Activated CD4-positive, alpha-beta memory T cell treated with anti-CD3 and anti-CD28 coated beads, Interleukin-2, amount 10 ng/mL, durations not matched to agents 7 days and 5 days (primary cell): ENCODE results near the gene SFXN5. TPM values are rescaled to one million over a fixed set of nuclear protein-coding genes. Genes with fewer than 3 reads are reported as not detected.

Source experiments
- CTCF ChIA-PET: fragments of 350-600 bp; sonication (Branson Sonifier 250); formaldehyde crosslinking; loops from one replicate; lab custom pipeline; 2021; ENCODE audit warnings: antibody characterized with exemption, inconsistent platforms; lab: Charles Lee
- POLR2A ChIA-PET: fragments of 350-600 bp; sonication (Branson Sonifier 250); formaldehyde crosslinking; loops from one replicate; lab custom pipeline; 2021; ENCODE audit warnings: antibody characterized with exemption; lab: Charles Lee
- DNase-seq: peaks from one replicate; pipeline ENCODE4 v3.0.0-alpha.2; 2020
- H3K27ac Mint-ChIP-seq: one replicate; pipeline ENCODE4 v1.8.0; 2021; ENCODE audit warnings: mild to moderate bottlenecking, mixed read lengths
- H3K27me3 Mint-ChIP-seq: one replicate; pipeline ENCODE4 v1.8.0; 2021; ENCODE audit warnings: mixed read lengths
- H3K36me3 Mint-ChIP-seq: one replicate; pipeline ENCODE4 v1.8.0; 2021; ENCODE audit warnings: low read depth, mixed read lengths
- H3K4me1 Mint-ChIP-seq: one replicate; pipeline ENCODE4 v1.8.0; 2021; ENCODE audit warnings: mixed read lengths
- H3K4me3 Mint-ChIP-seq: one replicate; pipeline ENCODE4 v1.8.0; 2021; ENCODE audit warnings: mild to moderate bottlenecking, mixed read lengths
- H3K9me3 Mint-ChIP-seq: one replicate; pipeline ENCODE4 v1.8.0; 2021; ENCODE audit warnings: mixed read lengths
- total RNA-seq, 2 experiments: library from RNA; stranded (reverse); gene quantifications; one replicate each; pipeline ENCODE4 v1.2.3, GENCODE V29; 2021

SFXN5 gene
- total RNA-seq, 2 experiments from 2014 or later, result 4.3 to 6.1 TPM

GRCh38 chr2:72932805-72933204 lies 138.7 kb downstream of the SFXN5 start:
- Mint-ChIP-seq H3K9me3 (no peaks in the 10 kb centered on the region), H3K27ac (no peak overlapping the region), H3K27me3 (peaks cover 16% of the 10 kb centered on the region), H3K36me3 (no peaks in the 10 kb centered on the region), H3K4me3 (no peak overlapping the region), H3K4me1 (peaks cover 12% of the 10 kb centered on the region)
- ChIA-PET CTCF (interaction anchor here (1.5 kb wide), 1 partner anchor 41 kb away, joined by 3 read pairs; no protein-coding TSS in a partner anchor), POLR2A (no interaction called here)
- no peak for DNase-seq

GRCh38 chr2:72932045-72932740 lies 139.3 kb downstream of the SFXN5 start:
- Mint-ChIP-seq H3K4me3 (no peak overlapping the region), H3K9me3 (no peaks in the 10 kb centered on the region), H3K27ac (no peak overlapping the region), H3K36me3 (no peaks in the 10 kb centered on the region), H3K27me3 (peaks cover 16% of the 10 kb centered on the region), H3K4me1 (peaks cover 12% of the 10 kb centered on the region)
- ChIA-PET CTCF (interaction anchor here (1.0 to 1.5 kb wide), 2 partner anchors 39 to 41 kb away, joined by 3 read pairs; no protein-coding TSS in a partner anchor), POLR2A (no interaction called here)
- no peak for DNase-seq

DNA sequence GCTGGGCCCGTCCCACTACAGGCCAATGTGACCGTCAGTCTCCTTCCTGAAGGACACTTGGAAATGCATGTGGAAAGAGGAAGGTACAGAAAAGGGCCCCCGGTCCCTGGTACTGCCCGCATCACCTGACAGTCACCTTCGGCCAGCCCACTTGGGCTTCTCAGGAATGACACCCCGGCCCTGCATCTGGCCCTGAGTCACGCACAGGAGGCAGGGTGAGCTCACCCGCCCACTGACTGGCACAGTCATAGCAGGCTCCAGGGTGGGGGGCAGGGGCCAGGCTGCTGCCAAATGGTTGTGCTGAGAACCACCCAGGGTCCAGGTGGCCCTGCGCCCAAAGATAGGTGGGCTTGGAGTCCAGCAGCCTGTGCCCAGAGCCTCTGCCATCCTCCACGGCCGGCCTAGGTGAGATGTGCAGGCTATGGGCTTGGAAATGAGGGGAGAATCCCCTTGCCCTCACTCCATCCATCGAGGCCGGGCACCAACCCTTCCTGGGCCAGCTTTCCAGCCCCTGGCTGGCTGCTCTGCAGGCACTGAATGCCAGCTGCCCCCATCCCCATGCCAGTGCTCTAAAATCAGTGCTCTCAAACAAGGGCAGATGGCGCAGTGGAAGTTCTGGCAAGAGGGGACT lies 140.1 kb downstream of the SFXN5 start:
- ChIA-PET CTCF (interaction anchor here (1.0 kb wide), 1 partner anchor 38 kb away, joined by 3 read pairs; no protein-coding TSS in a partner anchor), POLR2A (no interaction called here)
- Mint-ChIP-seq H3K36me3 (no peaks in the 10 kb centered on the region), H3K9me3 (no peaks in the 10 kb centered on the region), H3K4me1 (peaks cover 12% of the 10 kb centered on the region), H3K27me3 (peaks cover 15% of the 10 kb centered on the region), H3K27ac (no peak overlapping the region), H3K4me3 (no peak overlapping the region)
- DNase-seq, result no peak

- no peak overlapping the region for H3K27ac Mint-ChIP-seq
- DNase-seq, result no peak
- ChIA-PET CTCF (interaction anchor here (0.6 to 1.3 kb wide), 2 partner anchors 36 to 1597 kb away, joined by 3 read pairs; partner anchors contain the start of gene ZNF638), POLR2A (interaction anchor here (3.8 kb wide), 1 partner anchor 11 kb away, joined by 11 read pairs; the partner anchor contains the start of gene EMX1)
- H3K36me3 Mint-ChIP-seq, result no peaks in the 10 kb centered on the region
- H3K27me3 Mint-ChIP-seq, result peaks cover 14% of the 10 kb centered on the region
- no peaks in the 10 kb centered on the region for H3K9me3 Mint-ChIP-seq
- H3K4me1 Mint-ChIP-seq, result peaks cover 5% of the 10 kb centered on the region
- H3K4me3 Mint-ChIP-seq, result no peak overlapping the region
Observed at GRCh38 chr2:72929010-72929409, 142.5 kb downstream of the SFXN5 start.

GRCh38 chr2:72927619-72928550 lies 143.6 kb downstream of the SFXN5 start:
- Mint-ChIP-seq H3K27me3 (peaks cover 26% of the 10 kb centered on the region), H3K27ac (no peak overlapping the region), H3K4me3 (no peak overlapping the region), H3K36me3 (no peaks in the 10 kb centered on the region), H3K9me3 (no peaks in the 10 kb centered on the region), H3K4me1 (peaks cover 10% of the 10 kb centered on the region)
- CTCF ChIA-PET, result interaction anchor here (1.0 to 2.8 kb wide), 3 partner anchors 35 to 249 kb away, joined by 3 to 11 read pairs (median 3); no protein-coding TSS in a partner anchor
- POLR2A ChIA-PET, result interaction anchor here (1.2 to 3.8 kb wide), 3 partner anchors 10 to 26 kb away, joined by 5 to 15 read pairs (median 11); partner anchors contain the start of gene EMX1
- no peak for DNase-seq

GRCh38 chr2:72926811-72927465 lies 144.6 kb downstream of the SFXN5 start:
- H3K27me3 Mint-ChIP-seq, result peaks cover 35% of the 10 kb centered on the region
- H3K4me1 Mint-ChIP-seq, result peaks cover 6% of the 10 kb centered on the region
- ChIA-PET CTCF (interaction anchor here (1.0 to 2.8 kb wide), 6 partner anchors 10 to 250 kb away, joined by 3 to 12 read pairs (median 4); no protein-coding TSS in a partner anchor), POLR2A (interaction anchor here (1.2 to 3.8 kb wide), 3 partner anchors 9 to 27 kb away, joined by 5 to 15 read pairs (median 11); partner anchors contain the start of gene EMX1)
- H3K27ac Mint-ChIP-seq, result no peak overlapping the region
- H3K36me3 Mint-ChIP-seq, result no peaks in the 10 kb centered on the region
- no peak overlapping the region for H3K4me3 Mint-ChIP-seq
- no peak for DNase-seq
- no peaks in the 10 kb centered on the region for H3K9me3 Mint-ChIP-seq

GRCh38 chr2:72926368-72926767 lies 145.1 kb downstream of the SFXN5 start:
- Mint-ChIP-seq H3K4me3 (no peak overlapping the region), H3K36me3 (no peaks in the 10 kb centered on the region), H3K9me3 (no peaks in the 10 kb centered on the region), H3K4me1 (peaks cover 5% of the 10 kb centered on the region), H3K27ac (no peak overlapping the region), H3K27me3 (peaks cover 41% of the 10 kb centered on the region)
- ChIA-PET CTCF (interaction anchor here (1.3 to 2.8 kb wide), 7 partner anchors 10 to 251 kb away, joined by 3 to 12 read pairs (median 5); partner anchors contain the start of gene SPR), POLR2A (interaction anchor here (3.0 to 3.8 kb wide), 2 partner anchors 9 to 28 kb away, joined by 11 to 15 read pairs; partner anchors contain the start of gene EMX1)
- no peak for DNase-seq

GRCh38 chr2:72925328-72925943 lies 146.1 kb downstream of the SFXN5 start:
- POLR2A ChIA-PET, result interaction anchor here (0.7 to 3.8 kb wide), 4 partner anchors 8 to 251 kb away, joined by 3 to 15 read pairs (median 7); partner anchors contain the start of gene EMX1
- H3K36me3 Mint-ChIP-seq, result no peaks in the 10 kb centered on the region
- H3K4me1 Mint-ChIP-seq, result peaks cover 6% of the 10 kb centered on the region
- no peak overlapping the region for H3K4me3 Mint-ChIP-seq
- no peaks in the 10 kb centered on the region for H3K9me3 Mint-ChIP-seq
- H3K27ac Mint-ChIP-seq, result no peak overlapping the region
- CTCF ChIA-PET, result interaction anchor here (1.3 to 2.8 kb wide), 6 partner anchors 30 to 252 kb away, joined by 3 to 12 read pairs (median 5); partner anchors contain the start of gene SPR
- peaks cover 45% of the 10 kb centered on the region for H3K27me3 Mint-ChIP-seq
- DNase-seq, result no peak

DNA sequence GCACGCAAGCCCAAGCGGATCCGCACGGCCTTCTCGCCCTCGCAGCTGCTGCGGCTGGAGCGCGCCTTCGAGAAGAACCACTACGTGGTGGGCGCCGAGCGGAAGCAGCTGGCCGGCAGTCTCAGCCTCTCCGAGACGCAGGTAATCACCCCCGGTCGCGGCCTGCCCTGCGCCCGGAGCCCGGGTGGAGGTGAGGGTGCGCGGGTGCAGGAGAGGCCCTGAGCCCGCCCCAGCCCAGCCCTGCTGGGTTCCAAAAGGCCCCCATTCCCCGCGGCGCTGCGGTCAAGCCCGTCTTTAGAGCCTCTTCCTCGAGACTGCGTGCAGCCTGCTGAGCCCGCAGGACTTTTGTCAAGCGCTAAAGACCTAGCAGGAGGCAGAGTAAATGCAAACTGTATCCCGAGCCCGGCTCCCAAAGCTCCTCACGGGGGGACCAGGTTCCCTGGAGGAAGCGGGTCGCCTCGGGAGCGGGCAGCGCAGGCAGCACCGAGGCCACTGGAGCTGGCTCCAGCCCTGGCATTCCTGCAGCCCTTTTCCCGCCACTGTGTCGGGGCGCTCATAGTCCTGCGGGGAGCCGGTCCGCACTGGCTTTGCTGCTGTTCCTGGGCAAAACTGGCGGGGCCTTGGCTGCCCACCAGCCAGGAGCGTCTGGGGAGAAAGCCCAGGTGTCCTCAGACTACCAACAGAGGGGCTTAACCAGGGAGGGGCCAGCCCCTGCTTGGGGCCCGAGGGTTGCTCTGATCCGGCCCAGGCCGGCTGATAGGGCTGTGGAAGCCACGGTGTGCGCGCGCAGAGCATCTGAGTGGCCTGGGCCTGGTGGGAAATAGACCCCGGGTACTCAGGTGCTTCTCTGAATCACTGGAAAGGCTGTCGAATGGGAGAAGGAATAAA lies 146.9 kb downstream of the SFXN5 start:
- Mint-ChIP-seq H3K27ac (no peak overlapping the region), H3K4me3 (no peak overlapping the region), H3K9me3 (no peaks in the 10 kb centered on the region), H3K36me3 (no peaks in the 10 kb centered on the region), H3K4me1 (peaks cover 11% of the 10 kb centered on the region), H3K27me3 (peaks cover 54% of the 10 kb centered on the region)
- POLR2A ChIA-PET, result interaction anchor here (0.8 kb wide), 1 partner anchor 8 kb away, joined by 3 read pairs; the partner anchor contains the start of gene EMX1
- no peak for DNase-seq
- CTCF ChIA-PET, result interaction anchor here (1.6 to 2.8 kb wide), 2 partner anchors 37 to 252 kb away, joined by 5 to 11 read pairs; partner anchors contain the start of gene SPR

GRCh38 chr2:72923833-72924352 lies 147.6 kb downstream of the SFXN5 start:
- Mint-ChIP-seq H3K27ac (no peak overlapping the region), H3K36me3 (no peaks in the 10 kb centered on the region), H3K27me3 (peaks cover 61% of the 10 kb centered on the region), H3K4me1 (peaks cover 15% of the 10 kb centered on the region), H3K9me3 (no peaks in the 10 kb centered on the region), H3K4me3 (no peak overlapping the region)
- DNase-seq, result peak; percentile 17
- CTCF ChIA-PET, result no interaction called here
- POLR2A ChIA-PET, result no interaction called here
